BLaER1 (cell line): ENCODE results near the gene NTSR1.

ENCODE experiments used
- H3K27ac ChIP-seq: shearing (Covaris generic); formaldehyde crosslinking; 2 replicates; pipeline ENCODE4 v1.8.1; 2022
- H3K27me3 ChIP-seq: shearing (Covaris generic); formaldehyde crosslinking; 2 replicates; pipeline ENCODE4 v1.8.1; 2022
- H3K36me3 ChIP-seq: shearing (Covaris generic); formaldehyde crosslinking; 2 replicates; pipeline ENCODE4 v1.8.1; 2022
- H3K4me1 ChIP-seq: shearing (Covaris generic); formaldehyde crosslinking; 2 replicates; pipeline ENCODE4 v1.8.1; 2022
- H3K4me2 ChIP-seq: shearing (Covaris generic); formaldehyde crosslinking; 2 replicates; pipeline ENCODE4 v1.8.1; 2022
- H3K4me3 ChIP-seq: shearing (Covaris generic); formaldehyde crosslinking; 2 replicates; pipeline ENCODE4 v1.8.1; 2022
- H3K9ac ChIP-seq: shearing (Covaris generic); formaldehyde crosslinking; 2 replicates; pipeline ENCODE4 v1.8.1; 2022
- H3K9me3 ChIP-seq: shearing (Covaris generic); formaldehyde crosslinking; 2 replicates; pipeline ENCODE4 v1.8.1; 2022
- H4K20me1 ChIP-seq: shearing (Covaris generic); formaldehyde crosslinking; 2 replicates; pipeline ENCODE4 v1.8.1; 2022
- Cebpa-rat ChIP-seq: shearing (Covaris generic); IDR thresholded peaks from 2 replicates; pipeline ENCODE4 v1.8.1; 2022

NTSR1 gene

GRCh38 chr20:62684981-62685380, 23.7 kb upstream of the NTSR1 start:
- Histone ChIP-seq H3K4me3 (no peak overlapping the region), H3K27ac (0 out of 2 replicates have a peak overlapping the region, but pooled peaks have one; percentile 26), H3K27me3 (no peaks in the 10 kb centered on the region), H3K9ac (0 out of 2 replicates have a peak overlapping the region, but pooled peaks have one; percentile 15), H3K4me2 (peak overlapping the region; percentile 95), H3K9me3 (peaks cover 11% of the 10 kb centered on the region), H3K4me1 (peaks cover 61% of the 10 kb centered on the region), H4K20me1 (no peaks in the 10 kb centered on the region), H3K36me3 (no peaks in the 10 kb centered on the region)
- TF ChIP-seq Cebpa-rat, result no peak

GRCh38 chr20:62685781-62686555, 22.7 kb upstream of the NTSR1 start:
- H3K27ac ChIP-seq, result peak overlapping the region; percentile 59
- no peak for TF ChIP-seq Cebpa-rat
- peaks cover 1% of the 10 kb centered on the region; the same call in 1 of the 2 replicates for H3K9me3 ChIP-seq
- no peaks in the 10 kb centered on the region for H3K36me3 ChIP-seq
- peaks cover 71% of the 10 kb centered on the region for H3K4me1 ChIP-seq
- no peak overlapping the region for H3K9ac ChIP-seq
- H3K4me2 ChIP-seq, result peak overlapping the region; percentile 95
- H3K27me3 ChIP-seq, result no peaks in the 10 kb centered on the region
- peak overlapping the region; percentile 35 for H3K4me3 ChIP-seq
- H4K20me1 ChIP-seq, result no peaks in the 10 kb centered on the region

- TF ChIP-seq Cebpa-rat, result no peak
- H3K36me3 ChIP-seq, result no peaks in the 10 kb centered on the region
- peaks cover 83% of the 10 kb centered on the region for H3K4me1 ChIP-seq
- no peaks in the 10 kb centered on the region for H4K20me1 ChIP-seq
- H3K4me3 ChIP-seq, result peak overlapping the region; percentile 35; the same call in 1 of the 2 replicates
- peak overlapping the region; percentile 14; the same call in 1 of the 2 replicates for H3K9ac ChIP-seq
- no peaks in the 10 kb centered on the region for H3K27me3 ChIP-seq
- no peaks in the 10 kb centered on the region for H3K9me3 ChIP-seq
- peak overlapping the region; percentile 59 for H3K27ac ChIP-seq
- peak overlapping the region; percentile 95 for H3K4me2 ChIP-seq
Measured at GRCh38 chr20:62686869-62687830, 21.5 kb upstream of the NTSR1 start.

- no peaks in the 10 kb centered on the region for H4K20me1 ChIP-seq
- H3K27me3 ChIP-seq, result no peaks in the 10 kb centered on the region
- peak overlapping the region; percentile 41; the same call in 1 of the 2 replicates for H3K9ac ChIP-seq
- peaks cover 92% of the 10 kb centered on the region for H3K4me1 ChIP-seq
- H3K27ac ChIP-seq, result no peak overlapping the region
- peak overlapping the region; percentile 95 for H3K4me2 ChIP-seq
- H3K9me3 ChIP-seq, result no peaks in the 10 kb centered on the region
- H3K36me3 ChIP-seq, result no peaks in the 10 kb centered on the region
- peak overlapping the region; percentile 33; the same call in 1 of the 2 replicates for H3K4me3 ChIP-seq
- no peak for TF ChIP-seq Cebpa-rat
Measured at GRCh38 chr20:62688083-62688482, 20.6 kb upstream of the NTSR1 start.

- Histone ChIP-seq H3K27me3 (no peaks in the 10 kb centered on the region), H3K4me1 (peaks cover 100% of the 10 kb centered on the region)
Measured at GRCh38 chr20:62688855-62689460, 19.7 kb upstream of the NTSR1 start.

GRCh38 chr20:62689861-62690260, 18.8 kb upstream of the NTSR1 start:
- Histone ChIP-seq H3K4me2 (peak overlapping the region; percentile 95), H3K9me3 (no peaks in the 10 kb centered on the region), H4K20me1 (no peaks in the 10 kb centered on the region), H3K27ac (peak overlapping the region; percentile 62), H3K36me3 (no peaks in the 10 kb centered on the region), H3K27me3 (no peaks in the 10 kb centered on the region), H3K4me3 (no peak overlapping the region), H3K4me1 (peaks cover 100% of the 10 kb centered on the region), H3K9ac (peak overlapping the region; percentile 41; the same call in 1 of the 2 replicates)
- TF ChIP-seq Cebpa-rat, result no peak

More at GRCh38 chr20:62688855-62689460, 19.7 kb upstream of the NTSR1 start:
- TF ChIP-seq Cebpa-rat, result no peak
- peak overlapping the region; percentile 33 for H3K4me3 ChIP-seq
- no peaks in the 10 kb centered on the region for H3K9me3 ChIP-seq
- H4K20me1 ChIP-seq, result no peaks in the 10 kb centered on the region
- H3K4me2 ChIP-seq, result peak overlapping the region; percentile 95
- H3K36me3 ChIP-seq, result no peaks in the 10 kb centered on the region
- peak overlapping the region; percentile 62 for H3K27ac ChIP-seq
- H3K9ac ChIP-seq, result peak overlapping the region; percentile 41; the same call in 1 of the 2 replicates

- no peaks in the 10 kb centered on the region for H3K36me3 ChIP-seq
- no peaks in the 10 kb centered on the region for H3K27me3 ChIP-seq
- 0 out of 2 replicates have a peak overlapping the region, but pooled peaks have one; percentile 41 for H3K9ac ChIP-seq
- peak overlapping the region; percentile 71 for H3K27ac ChIP-seq
- H4K20me1 ChIP-seq, result no peaks in the 10 kb centered on the region
- H3K4me1 ChIP-seq, result peaks cover 98% of the 10 kb centered on the region
- H3K9me3 ChIP-seq, result no peaks in the 10 kb centered on the region
- H3K4me3 ChIP-seq, result 0 out of 2 replicates have a peak overlapping the region, but pooled peaks have one; percentile 20
- no peak for TF ChIP-seq Cebpa-rat
- H3K4me2 ChIP-seq, result peak overlapping the region; percentile 95
Measured at GRCh38 chr20:62690261-62690820, 18.3 kb upstream of the NTSR1 start.

GRCh38 chr20:62691487-62691886, 17.1 kb upstream of the NTSR1 start:
- H3K4me2 ChIP-seq, result peak overlapping the region; percentile 95
- H3K9ac ChIP-seq, result no peak overlapping the region
- no peaks in the 10 kb centered on the region for H3K27me3 ChIP-seq
- H4K20me1 ChIP-seq, result no peaks in the 10 kb centered on the region
- H3K4me1 ChIP-seq, result peaks cover 86% of the 10 kb centered on the region
- H3K4me3 ChIP-seq, result 0 out of 2 replicates have a peak overlapping the region, but pooled peaks have one; percentile 12
- H3K27ac ChIP-seq, result peak overlapping the region; percentile 71
- TF ChIP-seq Cebpa-rat, result no peak
- H3K9me3 ChIP-seq, result no peaks in the 10 kb centered on the region
- no peaks in the 10 kb centered on the region for H3K36me3 ChIP-seq

- no peaks in the 10 kb centered on the region for H3K27me3 ChIP-seq
- H3K4me3 ChIP-seq, result no peak overlapping the region
- H3K9me3 ChIP-seq, result no peaks in the 10 kb centered on the region
- H3K4me2 ChIP-seq, result peak overlapping the region; percentile 95
- H3K36me3 ChIP-seq, result no peaks in the 10 kb centered on the region
- peak overlapping the region; percentile 71 for H3K27ac ChIP-seq
- no peaks in the 10 kb centered on the region for H4K20me1 ChIP-seq
- no peak overlapping the region for H3K9ac ChIP-seq
- no peak for TF ChIP-seq Cebpa-rat
- peaks cover 83% of the 10 kb centered on the region for H3K4me1 ChIP-seq
Measured at GRCh38 chr20:62692176-62692575, 16.5 kb upstream of the NTSR1 start.
